GM18498 (cell line): ENCODE data around the gene CEMIP2.
"Not testable (repeated sequence)": the region's sequence is repeated elsewhere in the genome, so short reads cannot be mapped to it uniquely, and the experiment has no call there.

Experiments used
- ATAC-seq: cut with Tn5 transposase; IDR thresholded peaks from one replicate; pipeline ENCODE4 v1.9.1; 2021; ENCODE audit warnings: mild to moderate bottlenecking, moderate library complexity; ENCODE audit not compliant: unreplicated experiment

CEMIP2 gene, protein sequence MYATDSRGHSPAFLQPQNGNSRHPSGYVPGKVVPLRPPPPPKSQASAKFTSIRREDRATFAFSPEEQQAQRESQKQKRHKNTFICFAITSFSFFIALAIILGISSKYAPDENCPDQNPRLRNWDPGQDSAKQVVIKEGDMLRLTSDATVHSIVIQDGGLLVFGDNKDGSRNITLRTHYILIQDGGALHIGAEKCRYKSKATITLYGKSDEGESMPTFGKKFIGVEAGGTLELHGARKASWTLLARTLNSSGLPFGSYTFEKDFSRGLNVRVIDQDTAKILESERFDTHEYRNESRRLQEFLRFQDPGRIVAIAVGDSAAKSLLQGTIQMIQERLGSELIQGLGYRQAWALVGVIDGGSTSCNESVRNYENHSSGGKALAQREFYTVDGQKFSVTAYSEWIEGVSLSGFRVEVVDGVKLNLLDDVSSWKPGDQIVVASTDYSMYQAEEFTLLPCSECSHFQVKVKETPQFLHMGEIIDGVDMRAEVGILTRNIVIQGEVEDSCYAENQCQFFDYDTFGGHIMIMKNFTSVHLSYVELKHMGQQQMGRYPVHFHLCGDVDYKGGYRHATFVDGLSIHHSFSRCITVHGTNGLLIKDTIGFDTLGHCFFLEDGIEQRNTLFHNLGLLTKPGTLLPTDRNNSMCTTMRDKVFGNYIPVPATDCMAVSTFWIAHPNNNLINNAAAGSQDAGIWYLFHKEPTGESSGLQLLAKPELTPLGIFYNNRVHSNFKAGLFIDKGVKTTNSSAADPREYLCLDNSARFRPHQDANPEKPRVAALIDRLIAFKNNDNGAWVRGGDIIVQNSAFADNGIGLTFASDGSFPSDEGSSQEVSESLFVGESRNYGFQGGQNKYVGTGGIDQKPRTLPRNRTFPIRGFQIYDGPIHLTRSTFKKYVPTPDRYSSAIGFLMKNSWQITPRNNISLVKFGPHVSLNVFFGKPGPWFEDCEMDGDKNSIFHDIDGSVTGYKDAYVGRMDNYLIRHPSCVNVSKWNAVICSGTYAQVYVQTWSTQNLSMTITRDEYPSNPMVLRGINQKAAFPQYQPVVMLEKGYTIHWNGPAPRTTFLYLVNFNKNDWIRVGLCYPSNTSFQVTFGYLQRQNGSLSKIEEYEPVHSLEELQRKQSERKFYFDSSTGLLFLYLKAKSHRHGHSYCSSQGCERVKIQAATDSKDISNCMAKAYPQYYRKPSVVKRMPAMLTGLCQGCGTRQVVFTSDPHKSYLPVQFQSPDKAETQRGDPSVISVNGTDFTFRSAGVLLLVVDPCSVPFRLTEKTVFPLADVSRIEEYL (N-terminal part only)

DNA sequence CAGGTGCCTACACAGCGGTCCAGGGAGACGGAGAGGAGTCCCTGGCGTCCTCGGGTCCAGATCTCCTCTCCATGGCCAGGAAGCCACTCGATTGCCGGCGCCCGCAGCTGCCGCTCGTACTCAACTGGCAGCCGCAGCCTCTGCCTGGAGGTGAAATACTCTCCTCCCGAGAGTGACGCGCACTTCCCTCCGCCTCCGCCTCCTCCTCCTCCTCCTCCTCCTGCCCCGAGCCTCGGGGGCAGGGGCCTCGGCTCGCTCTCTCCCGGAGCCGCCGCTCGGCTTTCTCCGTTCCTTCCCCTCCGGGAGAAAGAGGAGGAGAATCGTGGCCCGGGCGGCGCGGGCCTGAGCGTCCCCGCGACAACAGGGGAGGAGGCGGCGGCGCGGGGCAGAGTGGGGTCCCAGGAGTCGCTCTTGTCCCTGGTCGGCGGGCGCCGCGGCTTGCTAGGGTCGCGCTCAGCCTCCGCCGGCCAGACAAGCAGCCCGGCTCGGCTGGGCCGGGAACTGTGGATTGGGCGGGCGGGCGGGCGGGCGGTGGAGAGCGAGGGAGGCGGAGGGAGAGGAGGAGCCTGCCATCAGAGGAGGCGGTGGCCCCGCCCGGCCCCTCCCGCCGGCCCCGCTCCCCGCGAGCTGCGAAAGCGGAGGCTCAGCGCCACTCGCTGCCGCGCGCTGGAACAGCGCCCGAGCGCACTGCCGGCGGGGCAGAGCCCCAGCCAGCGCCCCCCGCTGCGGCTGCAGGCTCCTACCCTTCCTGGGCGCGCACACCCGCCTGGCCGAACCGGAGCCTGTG, at the start of gene CEMIP2:
TSS of gene CEMIP2 (minus strand) at position 126 of the 787 bp plus-strand sequence. CDS start 18,140 bp downstream, outside the sequence.
- ATAC-seq, result peak; percentile 79

- ATAC-seq, result no peak
Measured at GRCh38 chr9:71816916-71817451, 48.7 kb upstream of the CEMIP2 start.

DNA sequence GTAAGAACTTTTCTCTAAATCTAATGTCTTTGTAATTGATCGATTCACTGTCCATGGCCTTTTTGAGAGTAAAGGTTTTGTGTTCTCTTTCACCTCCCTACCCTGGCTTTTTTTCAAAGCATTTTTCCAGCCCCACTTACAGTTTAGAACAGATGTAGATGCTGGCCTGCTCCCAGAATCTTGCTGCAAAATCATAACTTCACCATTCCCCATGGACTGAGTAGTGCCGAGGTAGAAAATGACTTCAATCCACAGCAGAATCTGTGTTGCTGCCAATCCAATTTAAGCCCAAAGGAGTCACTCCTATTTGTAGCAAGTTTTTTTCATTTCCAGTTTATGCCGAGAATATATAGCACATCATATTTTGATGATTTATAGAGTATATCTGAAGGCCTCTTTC, 46.5 kb upstream of the CEMIP2 start:
- no peak for ATAC-seq

- no peak for ATAC-seq
Measured at GRCh38 chr9:71814226-71814625, 45.9 kb upstream of the CEMIP2 start.

- ATAC-seq, result no peak
Measured at GRCh38 chr9:71812385-71812784, 44.1 kb upstream of the CEMIP2 start.

DNA sequence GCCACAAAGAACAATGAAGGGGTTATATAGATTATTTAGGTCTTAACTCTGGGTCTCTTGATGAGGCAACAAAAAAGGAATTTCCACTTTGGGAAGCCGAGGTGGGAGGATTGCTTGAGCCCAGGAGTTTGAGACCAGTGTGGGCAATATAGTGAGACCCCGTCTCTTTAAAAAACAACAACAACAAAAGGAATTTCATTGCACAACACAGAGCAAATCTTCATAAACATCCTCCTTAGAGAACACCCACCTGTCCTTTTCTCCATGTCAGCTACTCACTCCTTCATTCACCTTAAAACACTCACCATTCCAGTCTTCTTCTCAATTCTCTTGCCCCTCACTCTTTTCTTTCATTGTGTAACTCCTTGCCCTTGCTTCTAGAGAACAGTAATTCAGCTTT, 39.8 kb upstream of the CEMIP2 start:
- ATAC-seq, result no peak

- peak; percentile 95 for ATAC-seq
Measured at GRCh38 chr9:71806901-71807307, 38.6 kb upstream of the CEMIP2 start.

- ATAC-seq, result not testable (repeated sequence)
Measured at GRCh38 chr9:71805096-71805495, 36.8 kb upstream of the CEMIP2 start.

- ATAC-seq, result no peak
Measured at GRCh38 chr9:71801826-71802225, 33.5 kb upstream of the CEMIP2 start.

DNA sequence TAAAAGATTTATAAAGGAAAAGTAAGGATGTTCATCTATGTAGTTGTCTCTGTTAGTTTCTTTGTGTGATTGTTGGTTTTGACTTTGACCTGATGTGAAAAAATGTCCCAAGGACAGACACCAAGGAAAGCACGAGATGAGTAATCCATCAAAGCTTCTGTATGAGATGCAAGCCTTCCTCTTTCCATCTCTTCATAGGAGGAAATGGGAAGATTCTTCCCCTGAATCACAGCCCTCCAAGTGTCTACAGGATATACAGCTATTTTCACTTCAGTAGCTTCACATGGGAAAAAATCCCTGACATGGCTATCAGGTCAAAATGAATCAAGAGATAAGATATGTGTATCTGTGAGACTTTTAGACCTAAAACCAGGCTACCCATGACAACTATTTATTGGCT, 29.0 kb upstream of the CEMIP2 start:
- ATAC-seq, result no peak

- no peak for ATAC-seq
Measured at GRCh38 chr9:71796100-71796767, 27.9 kb upstream of the CEMIP2 start.

GRCh38 chr9:71795097-71795813, 26.9 kb upstream of the CEMIP2 start:
- peak; percentile 87 for ATAC-seq

DNA sequence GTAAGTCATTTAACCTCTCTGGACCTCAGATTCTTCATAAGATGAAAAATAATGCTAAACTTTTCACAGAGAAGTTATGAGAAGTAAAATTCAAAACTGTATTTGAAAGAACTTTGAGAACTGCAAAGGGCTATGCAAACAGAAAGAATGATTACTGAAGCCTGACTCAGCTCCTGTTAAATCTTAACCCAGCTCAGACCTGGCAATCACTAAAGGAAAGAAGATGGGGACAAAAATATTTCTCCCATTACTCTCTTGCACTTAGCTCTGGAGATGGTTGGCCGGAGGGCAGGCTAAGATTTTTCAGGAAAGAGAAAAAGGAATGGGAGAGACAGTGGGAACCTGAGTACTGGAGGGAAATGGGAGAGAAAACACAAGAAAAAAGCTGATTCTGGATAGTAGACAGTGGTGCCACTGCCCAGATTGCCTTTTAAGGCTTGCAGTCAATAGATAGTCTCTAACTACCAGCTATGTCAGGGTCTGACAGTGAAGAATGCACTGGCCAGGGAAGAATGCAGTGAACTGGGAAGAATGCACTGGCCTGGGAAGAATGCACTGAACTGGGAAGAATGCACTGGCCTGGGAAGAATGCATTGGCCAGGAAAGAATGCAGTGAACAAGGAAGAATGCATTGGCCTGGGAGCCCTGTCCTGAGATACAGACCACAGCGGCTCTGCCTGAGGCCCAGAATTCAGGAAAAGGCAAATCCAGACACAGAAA, 25.2 kb upstream of the CEMIP2 start:
- peak; percentile 25 for ATAC-seq

DNA sequence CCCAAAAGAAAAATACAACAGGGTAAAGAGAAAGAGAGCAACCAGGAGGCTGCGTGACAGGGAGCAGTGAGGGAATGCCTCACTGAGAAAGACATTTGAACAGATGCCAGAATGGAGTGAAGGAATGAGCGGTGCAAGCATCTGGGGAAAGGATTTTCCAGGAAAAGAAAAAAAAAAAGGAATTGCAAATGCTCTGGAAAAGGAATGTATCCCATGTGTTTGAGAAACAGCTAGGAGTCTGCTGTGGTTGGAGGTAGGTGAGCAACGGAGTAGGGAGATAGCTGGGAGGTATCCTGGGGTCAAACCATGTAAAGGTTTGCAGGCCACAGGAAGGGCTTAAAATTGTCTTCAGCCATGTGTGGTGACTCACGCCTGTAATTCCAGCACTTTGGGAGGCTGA, 23.6 kb upstream of the CEMIP2 start:
- ATAC-seq, result no peak

DNA sequence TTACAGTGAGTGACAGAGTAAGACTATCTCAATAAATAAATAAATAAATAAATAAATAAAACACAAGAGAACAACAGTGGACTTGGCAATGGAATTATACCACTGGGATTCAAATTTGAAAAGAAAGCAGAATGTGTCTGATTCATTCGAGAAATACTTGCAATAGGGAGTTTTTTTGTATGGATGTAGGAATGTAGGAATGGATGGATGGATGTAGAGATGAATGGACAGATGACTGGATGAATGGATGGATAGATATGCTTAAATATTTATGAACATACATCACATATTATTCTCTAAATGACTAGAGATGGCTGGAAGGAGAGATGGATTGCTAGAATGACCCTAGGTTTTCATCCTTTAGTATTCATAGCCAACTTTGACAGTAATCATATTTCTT, 22.0 kb upstream of the CEMIP2 start:
- no peak for ATAC-seq

DNA sequence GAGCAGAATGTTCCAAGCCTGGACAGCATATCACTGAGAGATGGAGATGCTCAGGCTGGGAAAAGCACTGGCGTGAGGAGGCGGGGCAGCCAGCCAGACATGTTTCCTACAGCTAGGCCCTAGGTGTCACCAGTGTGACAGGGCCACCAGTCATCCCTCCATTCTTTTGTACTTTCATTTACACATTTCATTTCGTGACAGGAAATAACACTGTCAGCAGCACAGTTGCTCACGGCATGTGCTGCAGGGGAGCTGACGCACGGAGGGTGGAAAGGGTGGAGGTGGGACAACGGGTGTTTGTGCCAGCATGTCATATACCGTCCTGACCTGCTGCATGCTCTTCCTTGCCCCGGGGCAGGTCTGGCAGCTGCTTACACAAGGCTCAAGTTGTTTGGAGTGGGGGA, 14.8 kb upstream of the CEMIP2 start:
- peak; percentile 90 for ATAC-seq

DNA sequence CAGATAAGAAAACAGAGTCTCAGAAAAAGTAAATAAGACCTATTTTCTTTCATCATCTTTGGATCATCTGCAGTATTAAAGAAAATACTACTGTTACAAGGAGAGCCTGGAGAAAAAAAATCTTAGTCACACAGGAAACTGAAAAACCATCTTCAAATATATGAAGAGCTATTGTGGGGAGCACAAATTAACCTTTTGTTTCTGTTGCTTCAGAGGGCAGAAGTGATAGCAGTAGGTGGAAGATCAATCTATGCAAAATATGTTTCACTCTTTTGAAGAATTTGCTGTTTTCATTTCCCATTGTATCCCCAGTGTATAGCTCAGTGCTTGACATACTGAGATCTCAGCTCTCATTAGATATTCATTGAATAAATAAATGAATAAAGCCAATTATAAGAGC, 13.1 kb upstream of the CEMIP2 start:
- ATAC-seq, result peak; percentile 67

GRCh38 chr9:71780953-71781352, 12.6 kb upstream of the CEMIP2 start:
- ATAC-seq, result no peak
